H9 (cell line): ENCODE results near the gene TUBG1. TPM values are rescaled to one million over a fixed set of nuclear protein-coding genes. Genes with fewer than 3 reads are reported as not detected.
A peak's percentile ranks its signal among the peaks of the same experiment; 100 is the strongest.
"Not testable (repeated sequence)": the region's sequence is repeated elsewhere in the genome, so short reads cannot be mapped to it uniquely, and the experiment has no call there.

ENCODE experiments used
- DNase-seq: peaks from one replicate; pipeline ENCODE4 v3.0.0-alpha.2; 2017
- H2AFZ ChIP-seq: one replicate; pipeline ENCODE4 v1.6.1; 2013; ENCODE audit warnings: mild to moderate bottlenecking, low read length, control low read depth, moderate library complexity
- H2AK5ac ChIP-seq: 2 replicates; pipeline ENCODE4 v1.6.1; 2013; ENCODE audit warnings: low read length, control low read depth, mixed read lengths; ENCODE audit not compliant: insufficient read length
- H2BK120ac ChIP-seq: one replicate; pipeline ENCODE4 v1.6.1; 2013; ENCODE audit warnings: low read depth, mild to moderate bottlenecking, low read length, control low read depth, inconsistent platforms; ENCODE audit not compliant: poor library complexity, severe bottlenecking
- H2BK12ac ChIP-seq: 2 replicates; pipeline ENCODE4 v1.6.1; 2013; ENCODE audit warnings: low read length, control low read depth, mixed read lengths, low read depth; ENCODE audit not compliant: insufficient read length
- H2BK15ac ChIP-seq: 2 replicates; pipeline ENCODE4 v1.6.1; 2013; ENCODE audit warnings: low read depth, low read length, control low read depth
- H2BK20ac ChIP-seq: one replicate; pipeline ENCODE4 v1.6.1; 2013; ENCODE audit warnings: low read depth, mild to moderate bottlenecking, low read length, control low read depth, inconsistent platforms; ENCODE audit not compliant: poor library complexity, severe bottlenecking
- H2BK5ac ChIP-seq: 2 replicates; pipeline ENCODE4 v1.6.1; 2013; ENCODE audit warnings: low read length, control low read depth, mixed read lengths; ENCODE audit not compliant: insufficient read length
- H3K14ac ChIP-seq: 2 replicates; pipeline ENCODE4 v1.6.1; 2013; ENCODE audit warnings: low read length, control low read depth; ENCODE audit not compliant: insufficient read depth
- H3K18ac ChIP-seq: 2 replicates; pipeline ENCODE4 v1.6.1; 2013; ENCODE audit warnings: low read depth, mild to moderate bottlenecking, mixed read lengths, low read length, control low read depth; ENCODE audit not compliant: insufficient read length
- H3K23ac ChIP-seq: 2 replicates; pipeline ENCODE4 v1.6.1; 2013; ENCODE audit warnings: low read length, control low read depth, mixed read lengths, low read depth; ENCODE audit not compliant: insufficient read length
- H3K23me2 ChIP-seq: 2 replicates; pipeline ENCODE4 v1.6.1; 2013; ENCODE audit warnings: low read depth, mild to moderate bottlenecking, mixed read lengths, low read length, control low read depth; ENCODE audit not compliant: insufficient read length, poor library complexity, severe bottlenecking
- H3K27ac ChIP-seq: 2 replicates; pipeline ENCODE4 v1.5.1; 2013; ENCODE audit warnings: low read length, control low read depth, mixed read lengths, low read depth; ENCODE audit not compliant: insufficient read length
- H3K27me3 ChIP-seq: 2 replicates; pipeline ENCODE4 v1.6.1; 2013; ENCODE audit warnings: low read length, control low read depth, inconsistent platforms; ENCODE audit not compliant: insufficient read depth
- H3K4ac ChIP-seq: 2 replicates; pipeline ENCODE4 v1.6.1; 2013; ENCODE audit warnings: low read depth, mild to moderate bottlenecking, control low read depth, inconsistent platforms, low read length, moderate library complexity
- H3K4me1 ChIP-seq: 2 replicates; pipeline ENCODE4 v1.6.1; 2013; ENCODE audit warnings: low read length, control low read depth, inconsistent platforms; ENCODE audit not compliant: insufficient read depth
- H3K4me2 ChIP-seq: 2 replicates; pipeline ENCODE4 v1.6.1; 2013; ENCODE audit warnings: low read length, control low read depth, mixed read lengths; ENCODE audit not compliant: insufficient read length, insufficient read depth
- H3K56ac ChIP-seq: 2 replicates; pipeline ENCODE4 v1.6.1; 2013; ENCODE audit warnings: low read depth, mild to moderate bottlenecking, mixed read lengths, low read length, control low read depth; ENCODE audit not compliant: insufficient read length
- H3K79me1 ChIP-seq: 2 replicates; pipeline ENCODE4 v1.6.1; 2013; ENCODE audit warnings: low read depth, mild to moderate bottlenecking, moderate library complexity, low read length, control low read depth, inconsistent platforms; ENCODE audit not compliant: insufficient read depth, poor library complexity, severe bottlenecking
- H3K79me2 ChIP-seq: 2 replicates; pipeline ENCODE4 v1.6.1; 2013; ENCODE audit warnings: low read length, control low read depth, inconsistent platforms; ENCODE audit not compliant: insufficient read depth
- H3K9ac ChIP-seq: 2 replicates; pipeline ENCODE4 v1.6.1; 2013; ENCODE audit warnings: low read length, control low read depth, mixed read lengths; ENCODE audit not compliant: insufficient read length; ENCODE audit errors: extremely low read depth
- H3K9me3 ChIP-seq: one replicate; pipeline ENCODE4 v1.6.1; 2013; ENCODE audit warnings: low read depth, low read length, inconsistent platforms; ENCODE audit not compliant: control insufficient read depth
- H3T11ph ChIP-seq: one replicate; pipeline ENCODE4 v1.6.1; 2013; ENCODE audit warnings: mild to moderate bottlenecking, low read length, control low read depth, inconsistent platforms
- H4K20me1 ChIP-seq: one replicate; pipeline ENCODE4 v1.6.1; 2013; ENCODE audit not compliant: control insufficient read depth, insufficient read length, insufficient read depth
- H4K5ac ChIP-seq: 2 replicates; pipeline ENCODE4 v1.6.1; 2013; ENCODE audit warnings: low read depth, mild to moderate bottlenecking, mixed read lengths, low read length, control low read depth; ENCODE audit not compliant: insufficient read length
- H4K8ac ChIP-seq: replicated peaks from 2 replicates; pipeline ENCODE4 v1.6.1; 2013; ENCODE audit warnings: low read length, control low read depth, mixed read lengths, low read depth; ENCODE audit not compliant: insufficient read length
- H4K91ac ChIP-seq: 2 replicates; pipeline ENCODE4 v1.6.1; 2013; ENCODE audit warnings: low read depth, mild to moderate bottlenecking, moderate library complexity, mixed read lengths, low read length, control low read depth; ENCODE audit not compliant: insufficient read length
- H3K27ac Mint-ChIP-seq, 3 experiments: 2 replicates in 2 of 3; 3 replicates in 1 of 3; pipeline ENCODE4 v1.8.0; 2020 to 2021; ENCODE audit warnings: mixed read lengths in 3 of 3, mild to moderate bottlenecking in 1 of 3, moderate library complexity in 1 of 3
- H3K27me3 Mint-ChIP-seq: 2 replicates; pipeline ENCODE4 v1.8.0; 2021; ENCODE audit warnings: low read depth, mild to moderate bottlenecking, moderate library complexity, mixed read lengths
- H3K36me3 Mint-ChIP-seq, 3 experiments: 2 replicates in 2 of 3; 3 replicates in 1 of 3; pipeline ENCODE4 v1.8.0; 2020 to 2021; ENCODE audit warnings: low read depth in 3 of 3, mixed read lengths in 3 of 3; ENCODE audit not compliant: insufficient read depth in 1 of 3
- H3K4me1 Mint-ChIP-seq, 2 experiments: 2 replicates each; pipeline ENCODE4 v1.8.0; 2020; ENCODE audit warnings: mixed read lengths in 2 of 2
- H3K4me3 Mint-ChIP-seq, 2 experiments: 2 replicates in 1 of 2; 3 replicates in 1 of 2; pipeline ENCODE4 v1.8.0; 2020 to 2021; ENCODE audit warnings: mild to moderate bottlenecking in 2 of 2, mixed read lengths in 2 of 2, moderate library complexity in 1 of 2
- H3K9me3 Mint-ChIP-seq, 2 experiments: 2 replicates in 1 of 2; 3 replicates in 1 of 2; pipeline ENCODE4 v1.8.0; 2020; ENCODE audit warnings: mild to moderate bottlenecking in 2 of 2, mixed read lengths in 2 of 2, moderate library complexity in 1 of 2
- WGBS: extraction: QIAGEN DNeasy Blood & Tissue Kit; methylation state at CpG from one replicate; pipeline ENCODE4 v1.1.7; 2013; ENCODE audit warnings: missing lambda C conversion rate, low lambda C conversion rate, mixed read lengths; ENCODE audit not compliant: insufficient read length; ENCODE audit errors: extremely low coverage; 5-methylcytosine and 5-hydroxymethylcytosine counted together
- total RNA-seq: library from RNA; stranded (reverse); gene quantifications from 2 replicates; pipeline ENCODE4 v1.2.1, GENCODE V29; 2021
- TF ChIP-seq, protein P1 (sequence below): fragments of 200-600 bp; sonication (generic); conservative IDR thresholded peaks from 3 replicates; pipeline ENCODE4 v1.8.0; 2021; ENCODE audit warnings: antibody characterized with exemption, mild to moderate bottlenecking

TUBG1 gene
- total RNA-seq, 1 experiment from 2014 or later: 122 TPM

- peak overlapping the region; percentile 27 for H4K5ac ChIP-seq
- no peak overlapping the region for H2AFZ ChIP-seq
- H3K23me2 ChIP-seq: peaks cover 10% of the 10 kb centered on the region
- no peak overlapping the region for H4K91ac ChIP-seq
- no peak overlapping the region for H3K18ac ChIP-seq
- no peak overlapping the region for H3K56ac ChIP-seq
- H2BK12ac ChIP-seq: no peak overlapping the region
- peaks cover 0 to 3% of the 10 kb centered on the region in 2 experiments; a peak in 1 of 5 replicates for H3K9me3 Mint-ChIP-seq
- H3K79me2 ChIP-seq: peaks cover 11% of the 10 kb centered on the region; the same call in 1 of the 2 replicates
- DNase-seq: no peak
- no peak overlapping the region for H2BK20ac ChIP-seq
- peak overlapping the region; percentile 94 for H3K9ac ChIP-seq
- peaks cover 4% of the 10 kb centered on the region for H3K79me1 ChIP-seq
- peaks cover 10 to 11% of the 10 kb centered on the region in 2 experiments for H3K4me1 Mint-ChIP-seq
- no peaks in the 10 kb centered on the region for H3K4me1 ChIP-seq
- H2BK15ac ChIP-seq: no peak overlapping the region
- peak overlapping the region; percentile 70 for H2BK5ac ChIP-seq
- no peak overlapping the region for H3K4ac ChIP-seq
- no peaks in the 10 kb centered on the region for H4K20me1 ChIP-seq
- peak overlapping the region; percentile 96 to 98 for H3K4me3 Mint-ChIP-seq
- TF ChIP-seq, protein P1, sequence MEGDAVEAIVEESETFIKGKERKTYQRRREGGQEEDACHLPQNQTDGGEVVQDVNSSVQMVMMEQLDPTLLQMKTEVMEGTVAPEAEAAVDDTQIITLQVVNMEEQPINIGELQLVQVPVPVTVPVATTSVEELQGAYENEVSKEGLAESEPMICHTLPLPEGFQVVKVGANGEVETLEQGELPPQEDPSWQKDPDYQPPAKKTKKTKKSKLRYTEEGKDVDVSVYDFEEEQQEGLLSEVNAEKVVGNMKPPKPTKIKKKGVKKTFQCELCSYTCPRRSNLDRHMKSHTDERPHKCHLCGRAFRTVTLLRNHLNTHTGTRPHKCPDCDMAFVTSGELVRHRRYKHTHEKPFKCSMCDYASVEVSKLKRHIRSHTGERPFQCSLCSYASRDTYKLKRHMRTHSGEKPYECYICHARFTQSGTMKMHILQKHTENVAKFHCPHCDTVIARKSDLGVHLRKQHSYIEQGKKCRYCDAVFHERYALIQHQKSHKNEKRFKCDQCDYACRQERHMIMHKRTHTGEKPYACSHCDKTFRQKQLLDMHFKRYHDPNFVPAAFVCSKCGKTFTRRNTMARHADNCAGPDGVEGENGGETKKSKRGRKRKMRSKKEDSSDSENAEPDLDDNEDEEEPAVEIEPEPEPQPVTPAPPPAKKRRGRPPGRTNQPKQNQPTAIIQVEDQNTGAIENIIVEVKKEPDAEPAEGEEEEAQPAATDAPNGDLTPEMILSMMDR: no peak
- H3T11ph ChIP-seq: no peak overlapping the region
- H3K27ac ChIP-seq: peak overlapping the region; percentile 13
- H3K9me3 ChIP-seq: no peaks in the 10 kb centered on the region
- H3K23ac ChIP-seq: no peak overlapping the region
- H3K27me3 Mint-ChIP-seq: no peaks in the 10 kb centered on the region
- H2AK5ac ChIP-seq: no peak overlapping the region
- no CpG with 5 or more reads among the region's 30 CpGs for WGBS
- H3K4me2 ChIP-seq: peak overlapping the region; percentile 74
- H3K27me3 ChIP-seq: no peaks in the 10 kb centered on the region
- no peak overlapping the region for H2BK120ac ChIP-seq
- peak overlapping the region; percentile 88 for H3K14ac ChIP-seq
- no peak overlapping the region for H4K8ac ChIP-seq
- peaks cover 16 to 23% (median 23%) of the 10 kb centered on the region in 3 experiments for H3K36me3 Mint-ChIP-seq
- peak overlapping the region; percentile 94 to 99 (median 95) for H3K27ac Mint-ChIP-seq
These were observed 940 bp upstream of the TUBG1 start for GRCh38 chr17:42608305-42609181.

GRCh38 chr17:42609814-42610801, 625 bp downstream of the TUBG1 start:
- not testable (repeated sequence) for H2AK5ac ChIP-seq, H3K79me1 ChIP-seq, H2AFZ ChIP-seq, H2BK5ac ChIP-seq, H3T11ph ChIP-seq, H3K23ac ChIP-seq, H3K27ac ChIP-seq, H2BK15ac ChIP-seq, H3K79me2 ChIP-seq, H3K9me3 Mint-ChIP-seq, H4K8ac ChIP-seq, H4K20me1 ChIP-seq, H4K5ac ChIP-seq, H3K56ac ChIP-seq, H2BK120ac ChIP-seq, H3K4ac ChIP-seq, H2BK12ac ChIP-seq, H3K14ac ChIP-seq, H3K9me3 ChIP-seq, H3K27me3 ChIP-seq, H2BK20ac ChIP-seq, H3K18ac ChIP-seq, H3K27me3 Mint-ChIP-seq, H4K91ac ChIP-seq, H3K4me1 ChIP-seq
- Mint-ChIP-seq H3K4me3 (peak overlapping the region; percentile 96 to 98), H3K4me1 (peaks cover 10 to 11% of the 10 kb centered on the region in 2 experiments), H3K36me3 (peaks cover 29 to 39% (median 38%) of the 10 kb centered on the region in 3 experiments), H3K27ac (peak overlapping the region; percentile 81 to 92 (median 90))
- Histone ChIP-seq H3K9ac (peak overlapping the region; percentile 41), H3K23me2 (peaks cover 10% of the 10 kb centered on the region), H3K4me2 (peak overlapping the region; percentile 31)
- WGBS: no CpG with 5 or more reads among the region's 42 CpGs
- DNase-seq: peak; percentile 65
